HG02973 (cell line): ENCODE measurements around the gene CLDN19.
"Not testable (repeated sequence)": the region's sequence is repeated elsewhere in the genome, so short reads cannot be mapped to it uniquely, and the experiment has no call there.

Source experiments
- ATAC-seq: cut with Tn5 transposase; IDR thresholded peaks from one replicate; pipeline ENCODE4 v1.9.1; 2021; ENCODE audit warnings: moderate library complexity; ENCODE audit not compliant: unreplicated experiment

Gene CLDN19

GRCh38 chr1:42740851-42741580, 980 bp upstream of the CLDN19 start:
- no peak for ATAC-seq

- no peak for ATAC-seq
Observed at GRCh38 chr1:42738678-42739226, 1.3 kb downstream of the CLDN19 start.

GRCh38 chr1:42737986-42738677, 1.9 kb downstream of the CLDN19 start:
- no peak for ATAC-seq

- ATAC-seq, result no peak
Observed at GRCh38 chr1:42737257-42737656, 2.8 kb downstream of the CLDN19 start.

GRCh38 chr1:42736571-42737200, 3.4 kb downstream of the CLDN19 start:
- ATAC-seq, result no peak

- no peak for ATAC-seq
Observed at GRCh38 chr1:42736152-42736551, 3.9 kb downstream of the CLDN19 start.

- ATAC-seq, result no peak
Observed at GRCh38 chr1:42735477-42736105, 4.4 kb downstream of the CLDN19 start.

GRCh38 chr1:42735056-42735455, 5.0 kb downstream of the CLDN19 start:
- ATAC-seq, result no peak

GRCh38 chr1:42734201-42735035, 5.6 kb downstream of the CLDN19 start:
- no peak for ATAC-seq

GRCh38 chr1:42733415-42734200, 6.4 kb downstream of the CLDN19 start:
- no peak for ATAC-seq

GRCh38 chr1:42732126-42732680, 7.8 kb downstream of the CLDN19 start:
- no peak for ATAC-seq

GRCh38 chr1:42731585-42731984, 8.5 kb downstream of the CLDN19 start:
- ATAC-seq, result no peak

- ATAC-seq, result no peak
Observed at GRCh38 chr1:42730988-42731387, 9.0 kb downstream of the CLDN19 start.

- no peak for ATAC-seq
Observed at GRCh38 chr1:42730002-42730401, 10.0 kb downstream of the CLDN19 start.

GRCh38 chr1:42725820-42726219, 14.2 kb downstream of the CLDN19 start:
- not testable (repeated sequence) for ATAC-seq

- no peak for ATAC-seq
Observed at GRCh38 chr1:42723511-42723910, 16.5 kb downstream of the CLDN19 start.

GRCh38 chr1:42722403-42722802, 17.6 kb downstream of the CLDN19 start:
- not testable (repeated sequence) for ATAC-seq

- no peak for ATAC-seq
Observed at GRCh38 chr1:42721926-42722325, 18.1 kb downstream of the CLDN19 start.

- no peak for ATAC-seq
Observed at GRCh38 chr1:42720868-42721267, 19.2 kb downstream of the CLDN19 start.
